C4-2B (cell line): ENCODE data around the gene ULK3.

Experiments
- H3K27ac ChIP-seq: fragments of 450-650 bp; 2 replicates; pipeline ENCODE4 v1.5.1; 2017
- ZFX ChIP-seq: fragments of 450-650 bp; IDR thresholded peaks from 2 replicates; pipeline ENCODE4 v1.6.1; 2017
- TF ChIP-seq, protein P1 (sequence below): fragments of 450-650 bp; conservative IDR thresholded peaks from 2 replicates; pipeline ENCODE4 v1.5.1; 2017; ENCODE audit warnings: mild to moderate bottlenecking

Gene ULK3

DNA sequence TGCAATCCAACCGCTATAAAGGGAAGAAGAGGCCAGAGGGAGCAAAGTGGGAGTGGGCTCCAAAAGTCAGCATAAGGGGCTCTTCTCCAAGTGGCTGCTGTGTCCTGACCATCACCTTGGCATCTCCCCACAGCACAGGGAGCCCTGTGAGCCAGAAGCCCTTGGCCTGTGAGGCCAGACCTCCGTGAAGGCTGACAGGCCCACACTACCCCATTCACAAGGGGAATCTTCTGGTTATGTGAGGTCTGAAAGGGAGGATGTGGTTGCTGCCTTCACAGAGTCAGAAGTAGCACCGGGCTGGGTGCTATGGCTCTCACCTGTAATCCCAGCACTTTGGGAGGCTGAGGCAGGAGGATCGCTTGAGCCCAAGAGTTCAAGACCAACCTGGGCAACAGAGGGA lies 2.6 kb upstream of the ULK3 start:
- TF ChIP-seq, protein P1, sequence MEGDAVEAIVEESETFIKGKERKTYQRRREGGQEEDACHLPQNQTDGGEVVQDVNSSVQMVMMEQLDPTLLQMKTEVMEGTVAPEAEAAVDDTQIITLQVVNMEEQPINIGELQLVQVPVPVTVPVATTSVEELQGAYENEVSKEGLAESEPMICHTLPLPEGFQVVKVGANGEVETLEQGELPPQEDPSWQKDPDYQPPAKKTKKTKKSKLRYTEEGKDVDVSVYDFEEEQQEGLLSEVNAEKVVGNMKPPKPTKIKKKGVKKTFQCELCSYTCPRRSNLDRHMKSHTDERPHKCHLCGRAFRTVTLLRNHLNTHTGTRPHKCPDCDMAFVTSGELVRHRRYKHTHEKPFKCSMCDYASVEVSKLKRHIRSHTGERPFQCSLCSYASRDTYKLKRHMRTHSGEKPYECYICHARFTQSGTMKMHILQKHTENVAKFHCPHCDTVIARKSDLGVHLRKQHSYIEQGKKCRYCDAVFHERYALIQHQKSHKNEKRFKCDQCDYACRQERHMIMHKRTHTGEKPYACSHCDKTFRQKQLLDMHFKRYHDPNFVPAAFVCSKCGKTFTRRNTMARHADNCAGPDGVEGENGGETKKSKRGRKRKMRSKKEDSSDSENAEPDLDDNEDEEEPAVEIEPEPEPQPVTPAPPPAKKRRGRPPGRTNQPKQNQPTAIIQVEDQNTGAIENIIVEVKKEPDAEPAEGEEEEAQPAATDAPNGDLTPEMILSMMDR, result no peak
- TF ChIP-seq ZFX, result no peak
- no peak overlapping the region for H3K27ac ChIP-seq

DNA sequence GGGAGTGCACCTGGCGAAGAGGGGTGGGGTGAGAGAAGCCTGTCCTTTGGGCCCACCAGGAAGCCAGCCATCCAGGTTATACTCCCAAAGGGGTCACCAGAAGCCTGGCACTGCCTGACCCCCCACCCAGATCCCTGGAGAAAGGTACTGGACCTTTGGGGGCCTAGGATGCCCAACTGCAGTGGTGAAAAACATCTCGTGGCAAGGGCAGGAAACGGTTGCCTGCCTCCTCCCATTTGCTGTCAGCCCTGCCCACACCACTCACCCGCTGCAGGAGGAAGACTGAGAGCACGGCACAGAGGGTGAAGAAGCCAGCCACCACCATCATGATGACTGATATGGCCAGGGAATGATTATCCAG lies 2.2 kb upstream of the ULK3 start:
- TF ChIP-seq, protein P1, result no peak
- no peak for TF ChIP-seq ZFX
- H3K27ac ChIP-seq, result no peak overlapping the region

DNA sequence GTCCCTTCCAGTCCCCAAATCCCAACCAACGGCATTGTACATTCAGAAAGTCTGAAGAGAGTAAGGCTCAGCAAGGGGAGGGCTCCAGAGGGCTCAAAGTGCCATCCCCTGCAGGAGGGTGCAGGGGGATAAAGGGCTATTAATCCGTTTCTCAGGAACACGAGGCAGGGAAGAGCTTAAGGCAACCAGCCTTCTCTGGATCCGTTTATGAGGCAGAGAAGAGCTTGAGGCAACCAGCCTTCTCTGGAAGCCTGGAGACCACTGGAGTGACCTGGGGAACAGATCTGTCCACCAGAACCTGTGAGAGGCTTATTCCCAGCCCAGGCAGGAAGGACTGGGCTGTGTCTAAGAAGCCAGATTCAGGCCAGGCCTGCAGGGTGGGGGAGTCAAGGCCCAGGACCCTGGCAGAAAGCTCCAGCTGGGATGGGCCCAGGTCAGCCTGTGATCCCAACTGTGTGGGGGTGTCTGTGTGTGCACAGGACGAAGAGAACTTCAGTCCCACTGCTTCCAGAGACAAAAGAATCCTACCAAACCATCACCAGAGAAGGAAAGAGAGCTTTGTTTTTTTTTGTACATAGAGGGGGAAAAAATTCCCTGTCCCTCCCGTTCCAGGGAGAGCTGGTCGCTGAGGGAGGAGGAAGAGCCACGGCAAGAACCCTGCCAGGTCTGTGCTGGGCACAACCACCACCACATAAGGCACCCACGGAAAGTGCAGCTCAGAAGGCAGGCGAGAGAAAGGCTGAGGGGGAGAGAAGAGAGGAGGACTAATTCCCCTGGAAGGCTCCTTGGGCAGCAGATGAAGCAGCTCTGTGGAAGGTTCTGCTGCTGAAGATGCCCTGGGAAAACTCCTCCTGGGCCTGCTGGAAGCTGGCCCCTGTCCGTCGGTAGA lies 1.6 kb upstream of the ULK3 start:
- no peak overlapping the region; the same call in 1 of the 2 replicates for H3K27ac ChIP-seq
- TF ChIP-seq, protein P1, result no peak
- TF ChIP-seq ZFX, result no peak

GRCh38 chr15:74843891-74844299 lies 939 bp upstream of the ULK3 start:
- TF ChIP-seq, protein P1, result no peak
- no peak for TF ChIP-seq ZFX
- H3K27ac ChIP-seq, result peak overlapping the region; percentile 97

GRCh38 chr15:74843445-74843828 lies 481 bp upstream of the ULK3 start:
- TF ChIP-seq, protein P1, result no peak
- no peak for TF ChIP-seq ZFX
- H3K27ac ChIP-seq, result peak overlapping the region; percentile 97

GRCh38 chr15:74841891-74842373 lies 1.0 kb downstream of the ULK3 start:
- TF ChIP-seq, protein P1, result no peak
- TF ChIP-seq ZFX, result no peak
- H3K27ac ChIP-seq, result peak overlapping the region; percentile 97
